GM19023 (cell line): ENCODE results near the gene LAGE3.

Experiments used
- ATAC-seq: cut with Tn5 transposase; IDR thresholded peaks from one replicate; pipeline ENCODE4 v1.9.1; 2021; ENCODE audit warnings: mild to moderate bottlenecking, moderate library complexity; ENCODE audit not compliant: unreplicated experiment

LAGE3 gene

DNA sequence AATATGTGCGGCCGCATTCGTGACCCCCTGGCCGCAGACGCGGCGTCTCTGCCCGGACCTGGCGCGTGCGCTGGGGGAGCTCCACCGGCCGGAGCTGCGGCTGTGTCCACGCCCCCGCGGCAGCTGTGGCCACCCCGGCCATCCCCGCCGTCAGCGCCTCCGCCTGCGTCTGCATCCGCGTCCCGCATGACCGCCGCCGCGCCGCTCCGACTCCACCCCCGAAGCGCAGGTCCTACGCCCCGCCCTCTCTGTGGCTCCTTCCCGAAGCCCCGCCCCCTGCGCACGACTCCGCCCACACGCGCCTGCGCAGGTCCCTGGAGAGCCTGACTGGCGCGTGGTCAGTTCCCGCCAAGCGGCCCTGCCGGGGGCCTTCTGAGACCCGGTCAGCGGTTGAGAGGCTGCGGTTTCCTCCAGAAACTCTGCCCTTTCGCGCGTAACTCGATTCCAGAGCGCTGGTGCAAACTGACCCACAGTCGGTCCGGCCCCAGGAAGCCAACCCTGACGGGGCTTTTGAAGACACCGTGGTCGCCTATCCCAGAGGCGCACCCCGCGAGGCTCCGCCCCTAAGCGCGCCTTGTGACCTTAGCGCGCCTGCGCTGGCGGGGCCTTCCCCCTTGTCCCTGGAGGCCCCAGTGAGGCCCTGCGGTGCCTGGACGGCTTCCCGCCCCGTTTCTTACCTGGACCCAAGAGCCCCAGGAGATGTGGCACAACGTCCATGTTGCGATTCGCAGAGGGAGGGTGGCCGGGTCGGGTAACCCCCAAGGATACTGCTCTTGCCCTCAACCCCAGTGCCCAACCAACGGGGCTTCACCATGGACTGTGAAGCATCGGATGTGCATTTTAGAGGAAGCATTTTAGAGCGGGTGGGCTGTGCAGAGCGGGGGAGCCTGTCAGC, at the start of gene LAGE3:
Gene LAGE3 (minus strand): TSS at position 554 of the 895 bp plus-strand sequence. CDS start 366 bp downstream, at position 188.
- peak; percentile 83 for ATAC-seq

DNA sequence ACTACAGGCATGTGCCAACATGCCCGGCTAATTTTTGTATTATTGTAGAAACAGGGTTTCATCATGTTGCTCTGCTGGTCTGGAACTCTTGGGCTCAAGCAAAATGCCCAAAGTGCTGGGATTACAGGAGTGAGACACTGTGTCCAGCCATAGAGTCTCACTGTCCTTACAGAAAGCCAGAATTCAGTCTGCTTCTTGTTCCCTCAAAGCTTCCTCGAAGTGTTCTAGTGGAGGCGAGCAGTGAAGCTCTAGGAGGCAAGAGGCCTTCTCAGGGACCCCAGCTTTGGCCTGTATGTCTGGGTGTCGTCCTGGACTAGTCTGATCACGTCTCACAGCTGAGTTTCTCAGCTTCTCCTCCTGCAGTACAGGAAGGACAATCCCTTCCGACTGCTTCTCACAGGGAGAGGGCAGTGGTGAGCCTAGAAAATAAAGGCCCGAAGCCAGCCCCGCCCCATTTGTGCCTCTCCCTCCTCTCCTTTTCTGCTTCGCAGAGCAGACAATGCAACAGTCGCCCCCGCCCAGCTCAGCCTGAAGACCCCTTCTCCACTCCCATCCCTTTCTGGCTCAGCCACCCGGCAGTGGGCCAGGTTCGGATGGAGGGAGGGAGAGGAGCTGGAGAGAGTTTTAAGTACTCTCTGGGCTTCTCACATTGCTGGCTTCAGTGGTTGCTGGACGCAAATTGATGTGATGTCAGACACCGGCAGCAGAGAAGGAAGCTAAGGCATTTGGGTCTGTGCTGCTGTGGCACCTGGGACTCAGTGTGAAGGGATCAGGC, 48.0 kb upstream of the LAGE3 start:
- ATAC-seq, result peak; percentile 76

GRCh38 chrX:154525606-154526490, 46.8 kb upstream of the LAGE3 start:
- no peak for ATAC-seq

- no peak for ATAC-seq
Observed at GRCh38 chrX:154519389-154519788, 40.3 kb upstream of the LAGE3 start.

- no peak for ATAC-seq
Observed at GRCh38 chrX:154517101-154517781, 38.2 kb upstream of the LAGE3 start.

- no peak for ATAC-seq
Observed at GRCh38 chrX:154516656-154517100, 37.6 kb upstream of the LAGE3 start.

DNA sequence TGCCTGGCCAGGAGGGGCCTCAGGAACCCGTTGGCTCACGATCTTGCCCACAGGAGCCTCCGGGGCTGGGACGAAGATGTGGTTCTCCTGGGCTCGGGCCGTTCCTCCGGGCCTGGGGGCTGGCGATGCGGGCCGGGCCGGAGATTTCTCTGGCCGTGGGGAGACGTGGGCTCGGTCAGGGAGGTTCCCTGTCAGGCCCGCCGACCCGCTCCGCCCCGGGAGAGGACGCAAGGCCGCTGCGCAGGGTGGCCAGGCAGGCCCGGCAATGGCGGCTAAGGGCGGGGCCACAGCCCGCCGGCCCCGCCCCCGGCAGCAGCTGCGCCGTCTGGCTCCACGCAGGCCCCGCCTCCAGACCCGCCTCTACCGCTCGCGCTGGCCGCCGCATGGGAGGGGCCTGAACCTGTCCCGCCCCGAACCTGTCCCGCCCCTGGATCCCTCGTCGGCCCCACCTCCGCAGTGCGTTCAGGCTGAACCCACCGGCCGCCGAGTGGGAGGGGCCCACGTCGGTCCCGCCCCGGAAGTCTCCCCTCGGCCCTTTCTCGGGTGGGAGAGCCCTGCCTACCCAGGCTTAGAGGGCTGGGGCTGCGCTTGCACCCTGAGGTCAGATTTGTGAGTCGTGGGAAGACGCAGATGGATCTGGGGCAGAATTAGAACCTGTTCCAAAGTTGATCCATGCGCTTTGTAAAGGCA, 37.0 kb upstream of the LAGE3 start, which contains the start of gene FAM3A:
Gene FAM3A (minus strand): TSS at position 267 of the 690 bp plus-strand sequence. CDS start 460 bp downstream, outside the sequence.
- peak; percentile 86 for ATAC-seq

- no peak for ATAC-seq
Observed at GRCh38 chrX:154515090-154515965, 36.2 kb upstream of the LAGE3 start.

DNA sequence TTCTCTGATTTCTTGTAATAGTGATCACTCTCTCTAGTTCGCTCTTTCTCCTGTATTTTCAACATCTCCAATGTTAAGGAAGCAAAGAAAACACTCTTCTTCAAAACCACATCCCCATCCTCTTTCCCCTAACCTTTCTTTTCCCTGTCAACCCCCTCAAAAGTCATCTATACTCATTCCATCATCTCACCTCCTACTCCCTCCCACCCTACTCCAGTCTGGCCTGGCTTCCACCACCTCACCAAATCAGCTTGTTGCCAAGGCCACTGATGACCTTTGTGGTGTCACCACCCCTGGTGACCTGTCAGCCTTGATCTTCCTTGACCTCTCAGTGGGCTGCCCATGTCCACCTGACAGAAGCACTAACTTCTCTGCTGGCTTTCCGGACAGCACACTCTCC, 34.6 kb upstream of the LAGE3 start:
- no peak for ATAC-seq

DNA sequence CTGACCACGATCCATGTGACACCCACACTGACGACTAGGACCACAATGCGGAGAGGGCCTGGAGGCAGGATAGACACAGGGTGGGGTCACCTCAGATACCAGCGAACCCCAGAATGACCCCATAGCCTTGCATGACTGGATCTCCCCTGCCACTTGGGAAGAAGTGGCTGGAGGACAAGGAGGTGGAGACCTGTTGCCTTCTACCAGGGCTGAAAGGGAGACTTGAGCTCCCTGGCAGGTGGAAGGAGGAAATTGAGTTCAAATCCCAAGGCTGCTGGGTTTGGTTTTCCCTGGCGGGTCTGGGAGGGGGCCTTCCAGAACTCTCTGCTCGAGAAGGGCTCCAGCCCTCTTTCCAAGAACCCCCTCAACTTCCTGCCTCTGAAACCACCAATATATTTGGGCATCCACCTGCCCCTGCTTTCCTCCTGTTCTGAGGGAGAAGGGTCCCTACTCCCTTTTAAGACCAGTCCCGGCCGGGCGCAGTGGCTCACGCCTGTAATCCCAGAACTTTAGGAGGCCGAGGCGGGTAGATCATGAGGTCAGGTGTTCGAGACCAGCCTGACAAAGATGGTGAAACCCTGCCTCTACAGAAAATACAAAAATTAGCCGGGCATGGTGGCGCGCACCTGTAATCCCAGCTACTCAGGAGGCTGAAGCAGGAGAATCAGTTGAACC, 33.9 kb upstream of the LAGE3 start:
- ATAC-seq, result no peak

GRCh38 chrX:154511761-154512160, 32.7 kb upstream of the LAGE3 start:
- ATAC-seq, result no peak

DNA sequence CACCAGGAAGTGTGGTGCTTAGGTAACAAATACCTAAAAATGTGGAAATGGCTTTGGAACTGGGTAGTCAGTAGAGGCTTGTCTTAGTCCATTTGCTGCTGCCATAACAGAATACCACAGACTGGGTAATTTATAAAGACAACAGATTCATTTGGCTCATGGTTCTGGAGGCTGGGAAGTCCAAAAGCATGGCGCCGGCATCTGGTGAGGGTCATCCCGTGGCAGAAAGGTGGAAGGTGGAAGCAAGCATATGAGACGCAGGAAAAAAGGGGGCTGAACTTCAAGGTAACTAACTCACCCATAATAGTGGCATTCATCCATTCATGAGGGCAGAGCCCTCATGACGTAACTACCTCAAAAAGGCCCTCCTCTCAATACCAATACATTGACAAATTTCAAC, 30.4 kb upstream of the LAGE3 start:
- ATAC-seq, result no peak

GRCh38 chrX:154508384-154508745, 29.3 kb upstream of the LAGE3 start:
- ATAC-seq, result no peak

DNA sequence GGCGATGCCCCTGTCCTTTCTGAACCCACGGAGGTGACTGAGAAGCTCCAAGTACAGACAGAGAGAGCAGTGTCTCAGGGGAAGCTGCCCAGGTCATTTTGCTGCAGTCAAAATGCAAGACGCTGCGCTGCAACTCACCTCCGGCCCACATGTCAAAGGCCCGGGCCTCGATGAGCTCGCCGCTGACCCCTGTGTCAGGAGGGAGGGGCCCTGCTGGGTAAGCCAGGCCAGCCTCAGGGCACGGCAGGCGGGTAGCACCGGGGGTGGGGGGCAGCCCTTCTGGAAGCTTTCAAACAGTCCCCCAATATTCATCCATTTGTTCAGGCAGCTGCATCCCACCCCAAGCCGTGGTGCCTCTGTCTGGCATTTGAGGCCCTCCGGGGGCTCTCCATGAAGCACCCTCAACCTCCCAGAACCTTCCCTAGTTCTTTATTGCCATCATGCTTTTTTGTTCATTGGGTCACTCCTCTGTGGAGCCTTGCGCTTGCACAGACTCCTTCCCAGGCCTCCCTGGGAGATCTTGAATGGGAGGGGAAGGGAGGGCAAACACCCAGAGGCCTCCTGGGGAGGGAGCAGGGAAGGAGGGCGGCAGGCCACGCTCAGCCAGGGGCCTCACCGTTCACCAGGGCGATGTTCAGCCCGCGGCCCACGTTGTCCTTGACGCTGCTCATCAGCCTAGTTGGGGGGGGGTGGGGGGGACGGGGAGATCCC, 28.7 kb upstream of the LAGE3 start:
- ATAC-seq, result no peak

DNA sequence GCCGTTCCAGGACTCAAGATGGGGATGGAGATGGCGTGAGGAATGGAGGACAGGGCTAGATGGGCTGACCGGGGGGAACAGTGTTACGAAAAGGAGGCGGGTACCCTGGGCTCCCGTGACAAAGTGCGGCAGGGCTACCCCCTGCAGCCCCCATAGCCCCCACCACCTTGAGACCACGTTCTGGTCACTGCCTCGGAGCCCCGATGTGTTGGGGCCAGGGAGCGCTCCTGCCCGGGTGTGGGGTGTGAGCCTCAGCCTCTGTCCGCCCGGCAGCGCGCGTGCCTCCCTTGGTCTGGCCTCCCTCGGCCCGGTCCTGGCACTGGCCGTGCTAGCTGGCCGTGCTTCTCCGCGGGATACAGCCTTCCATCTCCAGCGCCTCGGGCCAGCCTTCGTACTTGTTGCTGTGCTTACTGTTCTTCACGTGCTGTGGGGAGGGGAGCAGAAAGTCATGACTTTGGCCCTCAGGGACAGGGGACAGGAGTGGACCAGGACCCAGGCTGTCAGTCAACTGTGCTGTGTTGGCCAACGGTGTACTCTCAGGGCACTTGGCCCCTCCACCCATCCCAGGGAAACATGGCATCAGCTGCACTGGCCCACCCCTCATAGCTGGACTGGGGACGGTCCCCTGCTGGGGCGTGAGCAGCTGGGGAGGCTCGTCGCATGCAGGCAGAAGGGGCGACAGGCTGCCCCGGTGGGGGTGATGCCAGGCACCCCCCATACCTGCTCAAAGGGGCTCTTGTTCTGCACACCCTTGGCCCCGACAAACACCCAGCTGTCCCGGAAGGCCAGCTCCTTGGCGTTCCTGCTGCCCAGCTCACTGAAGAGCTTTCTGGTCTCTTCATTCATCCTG, 27.6 kb upstream of the LAGE3 start:
- no peak for ATAC-seq

GRCh38 chrX:154505734-154506133, 26.7 kb upstream of the LAGE3 start:
- no peak for ATAC-seq

DNA sequence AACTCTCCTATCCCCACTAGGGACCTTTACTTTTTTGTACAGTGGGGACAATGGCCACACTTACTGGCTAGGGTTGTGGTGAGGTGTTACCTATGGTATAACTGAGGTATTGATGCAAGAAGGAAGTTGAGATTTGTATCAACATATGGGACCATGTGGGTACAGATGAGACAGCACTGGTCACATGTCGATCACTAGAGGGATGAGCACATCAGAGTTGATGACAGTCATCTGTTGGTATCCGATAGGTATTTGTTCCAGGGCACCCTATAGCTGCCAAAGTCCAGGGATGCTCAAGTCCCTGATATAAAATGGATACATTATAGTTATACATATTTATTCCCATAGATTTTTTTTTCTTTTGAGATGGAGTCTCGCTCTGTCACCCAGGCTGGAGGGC, 23.9 kb upstream of the LAGE3 start:
- ATAC-seq, result no peak
